Measurements from ENCODE around the gene DBH. TPM values are rescaled to one million over a fixed set of nuclear protein-coding genes. Genes with fewer than 3 reads are reported as not detected.
A peak's percentile ranks its signal among the peaks of the same experiment; 100 is the strongest.

The DBH gene
- total RNA-seq, 1 experiment from 2014 or later: not detected

GRCh38 chr9:133589454-133590227, 46.5 kb upstream of the DBH start:
- BruUV-seq (replicated peaks): no TSS peak
- intact Hi-C loops (cut with micrococcal nuclease): no loop called here
- H3K9me3 Mint-ChIP-seq (ENCODE audit: unreplicated experiment): no peaks in the 10 kb centered on the region
- H3K36me3 Mint-ChIP-seq (ENCODE audit: insufficient read depth, unreplicated experiment): peaks cover 6% of the 10 kb centered on the region
- TF ChIP-seq CTCF (IDR thresholded peaks at IDR 0.05; ENCODE audit: unreplicated experiment): peak; percentile 34
- no peak for DNase-seq (ENCODE audit: unreplicated experiment)
- H3K27ac Mint-ChIP-seq (ENCODE audit: low read depth, unreplicated experiment): no peak overlapping the region
- ChIA-PET POLR2A (interaction anchor here (1.4 kb wide), 1 partner anchor 11 kb away, joined by 5 read pairs; no protein-coding TSS in a partner anchor), CTCF (interaction anchor here (0.6 to 0.7 kb wide), 2 partner anchors 31 to 154 kb away, joined by 3 to 5 read pairs; no protein-coding TSS in a partner anchor)
- no peak overlapping the region for H3K4me3 Mint-ChIP-seq (ENCODE audit: unreplicated experiment)
- H3K27me3 Mint-ChIP-seq (ENCODE audit: insufficient read depth, unreplicated experiment): peaks cover 30% of the 10 kb centered on the region
- H3K4me1 Mint-ChIP-seq (ENCODE audit: insufficient read depth, unreplicated experiment): no peaks in the 10 kb centered on the region

GRCh38 chr9:133590231-133590855, 45.8 kb upstream of the DBH start:
- Mint-ChIP-seq H3K4me3 (ENCODE audit: unreplicated experiment) (no peak overlapping the region), H3K36me3 (ENCODE audit: insufficient read depth, unreplicated experiment) (peaks cover 6% of the 10 kb centered on the region), H3K27ac (ENCODE audit: low read depth, unreplicated experiment) (no peak overlapping the region), H3K9me3 (ENCODE audit: unreplicated experiment) (no peaks in the 10 kb centered on the region), H3K4me1 (ENCODE audit: insufficient read depth, unreplicated experiment) (no peaks in the 10 kb centered on the region), H3K27me3 (ENCODE audit: insufficient read depth, unreplicated experiment) (peaks cover 30% of the 10 kb centered on the region)
- TF ChIP-seq CTCF (IDR thresholded peaks at IDR 0.05; ENCODE audit: unreplicated experiment): no peak
- intact Hi-C loops (cut with micrococcal nuclease): no loop called here
- ChIA-PET CTCF (interaction anchor here (0.6 kb wide), 1 partner anchor 153 kb away, joined by 5 read pairs; no protein-coding TSS in a partner anchor), POLR2A (interaction anchor here (1.4 kb wide), 1 partner anchor 10 kb away, joined by 5 read pairs; no protein-coding TSS in a partner anchor)
- no peak for DNase-seq (ENCODE audit: unreplicated experiment)
- no TSS peak for BruUV-seq (replicated peaks)

GRCh38 chr9:133591116-133591910, 44.9 kb upstream of the DBH start:
- no peak overlapping the region for H3K27ac Mint-ChIP-seq (ENCODE audit: low read depth, unreplicated experiment)
- no peaks in the 10 kb centered on the region for H3K4me1 Mint-ChIP-seq (ENCODE audit: insufficient read depth, unreplicated experiment)
- no peak for TF ChIP-seq CTCF (IDR thresholded peaks at IDR 0.05; ENCODE audit: unreplicated experiment)
- DNase-seq (ENCODE audit: unreplicated experiment): no peak
- intact Hi-C loops (cut with micrococcal nuclease): no loop called here
- POLR2A ChIA-PET: interaction anchor here (1.4 kb wide), 1 partner anchor 9 kb away, joined by 5 read pairs; no protein-coding TSS in a partner anchor
- CTCF ChIA-PET: no interaction called here
- H3K36me3 Mint-ChIP-seq (ENCODE audit: insufficient read depth, unreplicated experiment): peaks cover 6% of the 10 kb centered on the region
- BruUV-seq (replicated peaks): no TSS peak
- no peaks in the 10 kb centered on the region for H3K9me3 Mint-ChIP-seq (ENCODE audit: unreplicated experiment)
- no peak overlapping the region for H3K4me3 Mint-ChIP-seq (ENCODE audit: unreplicated experiment)
- H3K27me3 Mint-ChIP-seq (ENCODE audit: insufficient read depth, unreplicated experiment): peaks cover 30% of the 10 kb centered on the region

DNA sequence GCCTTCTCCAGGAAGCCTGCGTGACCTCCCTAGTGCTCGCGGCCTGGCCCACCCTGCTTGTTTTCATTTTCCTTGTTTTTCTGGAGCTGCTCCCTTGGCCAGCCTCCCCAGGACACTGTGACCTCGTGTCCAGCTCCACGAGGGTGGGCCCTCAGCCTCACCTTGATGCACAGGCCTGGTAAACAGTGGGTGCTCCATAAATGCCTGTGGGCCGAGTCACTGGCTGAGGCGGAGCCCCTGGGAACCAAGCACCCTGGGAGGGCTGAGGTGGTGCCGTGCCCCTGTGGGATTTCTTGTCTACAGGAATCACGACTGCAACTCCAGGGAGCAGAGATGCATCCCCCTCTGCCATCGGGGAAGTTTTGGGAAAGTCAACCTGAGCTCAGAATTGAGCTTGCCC, 44.2 kb upstream of the DBH start:
- CTCF ChIA-PET: interaction anchor here (0.6 kb wide), 1 partner anchor 1696 kb away, joined by 3 read pairs; no protein-coding TSS in a partner anchor
- Mint-ChIP-seq H3K27me3 (ENCODE audit: insufficient read depth, unreplicated experiment) (peaks cover 30% of the 10 kb centered on the region), H3K4me1 (ENCODE audit: insufficient read depth, unreplicated experiment) (no peaks in the 10 kb centered on the region), H3K27ac (ENCODE audit: low read depth, unreplicated experiment) (no peak overlapping the region), H3K36me3 (ENCODE audit: insufficient read depth, unreplicated experiment) (peaks cover under 1% of the 10 kb centered on the region), H3K4me3 (ENCODE audit: unreplicated experiment) (no peak overlapping the region), H3K9me3 (ENCODE audit: unreplicated experiment) (peaks cover 4% of the 10 kb centered on the region)
- POLR2A ChIA-PET: no interaction called here
- DNase-seq (ENCODE audit: unreplicated experiment): no peak
- TF ChIP-seq CTCF (IDR thresholded peaks at IDR 0.05; ENCODE audit: unreplicated experiment): no peak
- BruUV-seq (replicated peaks): no TSS peak
- intact Hi-C loops (cut with micrococcal nuclease): no loop called here

All from MCF 10A (cell line).